Measurements from ENCODE around the gene SSB.

GRCh38 chr2:169755083-169755870 is 43.4 kb upstream of the SSB start:
- no peak for TF ChIP-seq TARDBP (IDR thresholded peaks at IDR 0.05)
- TF ChIP-seq ERF (CRISPR knock-in tag; IDR thresholded peaks at IDR 0.05), result no peak
- TF ChIP-seq FOXP1 (CRISPR knock-in tag; IDR thresholded peaks at IDR 0.05), result no peak
- TF ChIP-seq SAP30 (IDR thresholded peaks at IDR 0.05; ENCODE audit: borderline replicate concordance, insufficient read depth, low read depth, low read length, poor library complexity, severe bottlenecking), result no peak
- no peak for TF ChIP-seq ETV5 (CRISPR knock-in tag; IDR thresholded peaks at IDR 0.05; ENCODE audit: low read depth)
- no peak for TF ChIP-seq MXD1 (CRISPR knock-in tag; IDR thresholded peaks at IDR 0.05; ENCODE audit: borderline replicate concordance, poor library complexity, severe bottlenecking)
- no peak for TF ChIP-seq GTF3C2 (IDR thresholded peaks at IDR 0.05; ENCODE audit: borderline replicate concordance, extremely low read depth, insufficient read length)
- no peak for TF ChIP-seq AFF1 (IDR thresholded peaks at IDR 0.05; ENCODE audit: low read depth in 1 of 2, partially characterized antibody in 2 of 2)
- TF ChIP-seq SIN3B (IDR thresholded peaks at IDR 0.05; ENCODE audit: low read depth), result no peak
- TF ChIP-seq CTCF (IDR thresholded peaks at IDR 0.05 in 2 of 3, conservative IDR thresholded peaks at IDR 0.05 in 1 of 3; ENCODE audit: insufficient read depth in 2 of 3, low read depth in 1 of 3, low read length in 3 of 3), result no peak
- no peak for TF ChIP-seq SNRNP70 (optimal IDR thresholded peaks at IDR 0.05; ENCODE audit: low read depth, low read length)
- TF ChIP-seq XRCC5 (IDR thresholded peaks at IDR 0.05; ENCODE audit: low read depth, low read length), result no peak
